Activated CD4-positive, alpha-beta T cell treated with anti-CD3 and anti-CD28 coated beads, Interleukin-10, Interleukin-2, amounts not matched to agents 100 ng/mL and 50 ng/mL, durations not matched to agents 16 hours and 8 hours (primary cell): Measurements from ENCODE around the gene NEUROD1.
"Not testable (repeated sequence)": the region's sequence is repeated elsewhere in the genome, so short reads cannot be mapped to it uniquely, and the experiment has no call there.

Source experiments
- DNase-seq: peaks from one replicate; pipeline ENCODE4 v3.0.0-alpha.2; 2020

NEUROD1 gene

GRCh38 chr2:181680055-181680936 lies at the start of gene NEUROD1:
Gene NEUROD1 (minus strand): TSS chr2:181680517. CDS start chr2:181678860, 1,657 bp downstream.
- DNase-seq = no peak

- DNase-seq = no peak
These were observed 45.2 kb upstream of the NEUROD1 start for GRCh38 chr2:181725476-181725875.

- no peak for DNase-seq
These were observed 44.3 kb upstream of the NEUROD1 start for GRCh38 chr2:181724662-181725061.

- DNase-seq = no peak
These were observed 43.4 kb upstream of the NEUROD1 start for GRCh38 chr2:181723731-181724130.

- DNase-seq = peak; percentile 69
These were observed 34.8 kb upstream of the NEUROD1 start for GRCh38 chr2:181715033-181715630.

GRCh38 chr2:181711051-181711450 lies 30.7 kb upstream of the NEUROD1 start:
- DNase-seq = not testable (repeated sequence)

- not testable (repeated sequence) for DNase-seq
These were observed 22.2 kb upstream of the NEUROD1 start for GRCh38 chr2:181702519-181702918.

GRCh38 chr2:181698223-181698622 lies 17.9 kb upstream of the NEUROD1 start:
- no peak for DNase-seq

GRCh38 chr2:181697571-181697970 lies 17.3 kb upstream of the NEUROD1 start:
- DNase-seq = no peak

GRCh38 chr2:181697126-181697525 lies 16.8 kb upstream of the NEUROD1 start:
- no peak for DNase-seq

GRCh38 chr2:181694271-181694670 lies 14.0 kb upstream of the NEUROD1 start:
- no peak for DNase-seq

GRCh38 chr2:181690860-181691259 lies 10.5 kb upstream of the NEUROD1 start:
- no peak for DNase-seq

- no peak for DNase-seq
These were observed 6.4 kb upstream of the NEUROD1 start for GRCh38 chr2:181686576-181687185.

GRCh38 chr2:181685150-181685688 lies 4.9 kb upstream of the NEUROD1 start:
- DNase-seq = no peak

- no peak for DNase-seq
These were observed 4.3 kb upstream of the NEUROD1 start for GRCh38 chr2:181684454-181685149.

GRCh38 chr2:181683518-181684453 lies 3.5 kb upstream of the NEUROD1 start:
- DNase-seq = no peak

- DNase-seq = no peak
These were observed 2.6 kb upstream of the NEUROD1 start for GRCh38 chr2:181682795-181683517.

GRCh38 chr2:181682026-181682789 lies 1.9 kb upstream of the NEUROD1 start:
- DNase-seq = no peak

- DNase-seq = no peak
These were observed 857 bp upstream of the NEUROD1 start for GRCh38 chr2:181680937-181681811.
